Renal cortical epithelial cell (primary cell): ENCODE results near the gene ZFP82. TPM values are rescaled to one million over a fixed set of nuclear protein-coding genes. Genes with fewer than 3 reads are reported as not detected.

Source experiments
- DNase-seq: peaks from one replicate; pipeline ENCODE4 v3.0.0-alpha.2; 2011; ENCODE audit warnings: low read depth
- total RNA-seq: library from RNA; depleted of rRNA; stranded (reverse); fragments of >200 nt; gene quantifications from 2 replicates; pipeline ENCODE4 v1.2.3, GENCODE V29; 2014

The ZFP82 gene
- total RNA-seq: 3.3 and 8.9 TPM in 2 replicates

DNA sequence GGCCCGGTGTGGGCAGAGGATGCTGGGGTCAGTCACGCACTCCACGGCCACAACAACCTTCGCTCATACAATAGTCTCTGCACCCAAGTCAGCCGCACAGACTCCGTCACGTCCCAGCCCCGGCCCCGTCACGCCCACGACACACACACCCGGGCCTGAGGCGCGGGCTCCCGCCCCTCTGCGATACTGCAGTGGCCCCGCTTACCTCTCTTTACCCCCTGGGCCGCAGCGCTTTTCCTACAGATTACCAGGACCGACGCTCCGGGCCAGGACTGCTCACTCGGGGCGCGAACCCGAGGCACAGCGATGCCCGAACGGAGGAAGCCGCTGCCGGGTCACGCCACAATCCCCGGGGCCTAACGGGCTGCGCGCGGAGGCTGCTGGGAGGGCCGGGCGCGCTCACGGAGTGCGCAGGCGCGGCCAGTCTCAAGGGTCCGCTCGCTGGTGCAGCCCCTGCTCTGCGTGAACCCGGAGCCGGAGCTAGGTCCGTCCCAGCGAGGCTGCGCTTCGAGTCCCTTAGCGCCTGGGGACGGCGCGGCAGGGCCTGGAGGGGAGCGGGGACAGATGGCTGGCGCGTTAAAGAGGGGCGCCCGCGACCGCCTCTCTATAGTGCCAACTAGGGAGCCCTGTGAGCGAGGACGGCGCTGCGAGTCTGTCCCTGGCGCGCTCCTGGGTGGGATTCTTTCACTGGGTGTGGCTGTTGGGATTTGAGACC, at the start of gene ZFP82:
Gene ZFP82, minus strand, starts transcription at position 358 of the 715 bp plus-strand sequence. CDS start 8,855 bp downstream, outside the sequence.
- peak; percentile 37 for DNase-seq

DNA sequence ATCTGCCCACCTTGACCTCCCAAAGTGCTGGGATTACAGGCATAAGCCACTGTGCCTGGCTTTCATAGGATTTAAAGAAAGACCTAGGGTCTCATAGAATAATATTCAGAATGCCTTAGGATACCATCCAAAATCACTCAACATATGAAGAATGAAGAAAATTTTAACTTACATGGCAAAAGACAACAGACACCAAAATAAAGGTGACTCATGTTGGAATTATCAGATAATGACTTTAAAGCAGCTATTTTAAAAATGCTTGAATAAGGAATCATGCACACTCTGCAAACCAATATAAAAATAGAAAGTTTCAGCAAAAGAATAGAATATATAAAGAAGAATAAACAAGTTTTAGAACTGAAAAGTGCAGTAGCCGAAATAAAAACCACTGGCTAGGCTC, 41.6 kb upstream of the ZFP82 start:
- DNase-seq: no peak

DNA sequence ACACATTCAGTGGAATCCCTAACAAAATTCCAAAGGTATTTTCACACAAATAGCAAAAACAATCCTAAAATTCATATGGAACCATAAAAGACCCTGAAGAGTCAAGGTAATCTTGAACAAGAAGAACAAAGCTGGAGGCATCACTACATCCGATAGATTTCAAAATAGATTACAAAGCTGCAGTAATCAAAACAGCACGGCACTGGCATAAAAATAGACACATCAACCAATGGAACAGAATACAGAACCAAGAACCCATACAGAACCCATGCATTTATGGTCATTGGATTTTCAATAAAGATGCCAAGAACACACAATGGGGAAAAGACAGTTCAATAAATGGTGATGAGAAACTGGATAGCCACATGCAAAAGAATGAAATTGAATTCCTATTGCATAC, 38.4 kb upstream of the ZFP82 start:
- no peak for DNase-seq

- DNase-seq: no peak
Measured at GRCh38 chr19:36449059-36449670, 30.7 kb upstream of the ZFP82 start.

GRCh38 chr19:36441339-36441738, 22.9 kb upstream of the ZFP82 start:
- no peak for DNase-seq

DNA sequence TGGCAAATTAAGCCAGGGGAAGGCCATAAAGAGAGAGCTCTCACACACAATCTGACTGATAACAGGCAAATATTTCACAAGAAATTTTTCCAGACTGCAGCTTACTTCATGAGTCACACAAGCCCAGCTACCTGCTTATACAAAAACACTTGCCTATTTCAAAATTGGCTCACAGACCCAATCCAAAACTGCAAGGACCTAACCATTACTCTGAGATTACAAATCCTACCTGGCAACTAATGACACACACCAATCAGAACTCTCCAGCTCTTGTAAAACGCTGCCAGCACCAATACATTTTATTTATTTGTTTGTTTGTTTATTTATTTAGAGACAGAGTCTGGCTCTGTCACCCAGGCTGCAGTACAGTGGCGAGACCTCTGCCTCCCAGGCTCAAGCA, 18.1 kb upstream of the ZFP82 start:
- DNase-seq: no peak

GRCh38 chr19:36423925-36424324, 5.5 kb upstream of the ZFP82 start:
- DNase-seq: no peak

GRCh38 chr19:36421749-36422481, 3.5 kb upstream of the ZFP82 start:
- no peak for DNase-seq

DNA sequence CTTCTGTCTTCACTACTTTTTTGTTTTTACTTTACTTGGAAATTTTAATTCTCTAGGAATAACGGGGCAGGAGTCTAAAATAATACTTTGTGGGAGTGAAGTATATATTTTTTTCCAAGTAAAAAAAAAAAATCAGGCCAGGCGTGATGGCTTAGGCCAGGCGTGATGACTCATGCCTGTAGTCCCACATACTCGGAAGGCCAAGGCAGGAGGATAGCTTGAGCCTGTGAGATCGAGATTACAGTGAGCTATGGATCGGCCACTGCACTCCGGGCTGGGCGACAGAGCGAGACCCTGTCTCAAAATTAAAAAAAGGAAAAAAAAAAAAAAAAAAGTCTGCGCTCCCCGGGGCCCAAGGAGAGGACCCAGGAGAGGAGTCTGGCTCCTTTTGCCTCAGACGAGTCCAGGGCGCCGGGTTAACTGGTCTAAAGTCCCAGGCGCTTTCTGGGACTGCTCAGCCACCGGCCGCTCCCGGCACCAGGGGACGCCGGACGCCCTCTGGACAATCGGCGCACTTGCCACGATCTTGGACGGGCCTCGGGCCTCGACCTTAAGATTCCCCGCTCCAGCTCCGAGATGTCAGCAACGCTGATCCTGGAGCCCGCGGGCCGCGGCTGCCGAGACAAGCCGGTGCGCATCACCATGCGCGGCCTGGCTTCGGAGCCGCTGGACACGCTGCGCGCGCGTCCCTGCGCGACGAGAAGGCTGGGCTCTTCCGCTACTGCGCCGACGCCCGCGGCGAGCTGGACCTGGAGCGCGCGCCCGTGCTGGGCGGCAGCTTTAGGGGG, 2.7 kb upstream of the ZFP82 start:
- DNase-seq: peak; percentile 7

- no peak for DNase-seq
Measured at GRCh38 chr19:36417752-36418286, 625 bp downstream of the ZFP82 start.

- DNase-seq: no peak
Measured at GRCh38 chr19:36409841-36410240, 8.6 kb downstream of the ZFP82 start.

GRCh38 chr19:36408101-36408500, 10.3 kb downstream of the ZFP82 start:
- no peak for DNase-seq

- DNase-seq: no peak
Measured at GRCh38 chr19:36404498-36404897, 13.9 kb downstream of the ZFP82 start.

GRCh38 chr19:36401475-36401874, 17.0 kb downstream of the ZFP82 start:
- no peak for DNase-seq

GRCh38 chr19:36398571-36398970, 19.9 kb downstream of the ZFP82 start:
- DNase-seq: no peak

DNA sequence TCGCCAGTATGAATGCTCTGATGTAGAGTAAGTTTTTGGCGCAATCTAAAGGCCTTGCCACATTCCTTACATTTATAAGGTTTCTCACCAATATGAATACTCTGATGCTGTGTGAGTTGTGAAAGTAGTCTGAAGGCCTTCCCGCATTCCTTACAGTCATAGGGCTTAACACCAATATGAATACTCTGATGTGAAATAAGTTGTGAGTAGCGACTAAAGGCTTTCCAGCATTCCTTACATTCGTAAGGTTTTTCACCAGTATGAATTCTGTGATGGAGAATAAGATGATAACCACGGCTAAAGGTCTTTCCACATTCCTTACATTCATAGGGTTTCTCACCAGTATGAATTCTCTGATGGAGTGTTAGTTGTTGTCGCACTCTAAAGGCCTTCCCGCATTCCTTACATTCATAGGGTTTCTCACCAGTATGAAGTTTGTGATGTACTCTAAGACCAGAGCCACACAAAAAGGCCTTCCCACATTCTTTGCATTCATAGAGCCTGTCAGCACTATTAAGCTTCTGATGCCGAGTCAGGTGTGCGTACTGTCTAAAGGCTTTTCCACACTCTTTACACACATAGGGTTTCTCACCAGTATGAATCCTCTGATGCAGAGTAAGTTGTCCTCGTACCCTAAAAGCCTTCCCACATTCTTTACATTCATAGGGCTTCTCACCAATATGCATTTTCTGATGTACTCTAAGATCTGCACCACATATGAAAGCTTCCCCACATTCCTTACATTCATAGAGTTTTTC, 25.3 kb downstream of the ZFP82 start:
- no peak for DNase-seq

DNA sequence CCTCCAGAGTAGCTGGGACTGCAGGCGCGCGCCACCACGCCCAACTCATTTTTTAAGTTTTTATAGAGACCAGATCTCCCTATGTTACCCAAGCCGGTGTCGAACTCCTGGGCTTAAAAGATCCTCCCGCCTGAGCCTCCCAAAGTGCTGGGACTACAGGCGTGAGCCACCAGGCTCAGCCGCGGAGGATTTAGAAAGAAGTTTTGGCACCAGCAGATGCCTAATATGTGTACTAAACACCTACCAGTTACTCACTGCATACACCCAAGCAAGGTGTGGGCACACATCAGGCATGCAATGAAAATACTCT, 39.0 kb downstream of the ZFP82 start:
- DNase-seq: no peak

- DNase-seq: peak; percentile 86
Measured at GRCh38 chr19:36378625-36379509, 39.6 kb downstream of the ZFP82 start, which contains the start of gene ZFP14. TSS of gene ZFP14 (minus strand) at chr19:36379201. CDS start at chr19:36367892, 11,309 bp downstream.

DNA sequence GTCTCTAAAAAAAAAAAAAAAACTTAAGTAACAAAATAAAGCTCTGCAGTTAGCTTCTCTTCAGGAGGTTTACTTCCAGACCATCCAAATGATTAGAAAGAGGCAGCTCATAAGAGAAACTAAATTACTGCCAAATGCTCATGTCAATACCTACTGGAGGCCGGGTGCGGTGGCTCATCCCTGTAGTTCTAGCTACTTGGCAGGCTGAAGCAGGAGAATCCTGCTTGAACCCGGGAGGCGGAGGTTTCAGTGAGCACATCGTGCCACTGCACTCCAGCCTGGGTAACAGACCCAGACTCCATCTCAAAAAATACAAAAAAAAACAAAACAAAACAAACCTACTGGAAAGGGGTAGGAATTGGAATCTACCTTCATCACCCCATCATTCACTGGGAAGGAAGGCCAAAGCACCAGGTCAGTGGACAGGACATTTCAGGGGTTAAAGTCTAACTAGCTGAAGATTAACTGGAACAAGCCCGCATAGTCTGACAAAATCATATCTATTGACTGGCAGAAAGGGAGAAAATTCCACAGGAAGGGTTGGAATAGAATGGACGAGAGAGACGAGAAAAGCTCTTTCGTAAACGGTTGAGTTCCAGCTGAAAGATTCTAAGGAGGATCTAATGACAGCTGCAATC, 40.8 kb downstream of the ZFP82 start:
- DNase-seq: no peak
